NCI-H1105 (cell line): ENCODE data around the gene HOXB3.

Experiments
- DNase-seq: peaks from one replicate; lab custom pipeline; 2025; lab: John Stamatoyannopoulos, UW

The HOXB3 gene

GRCh38 chr17:48569674-48570324 is 20.2 kb downstream of the HOXB3 start:
- no peak for DNase-seq

- no peak for DNase-seq
Observed at GRCh38 chr17:48569240-48569582, 20.8 kb downstream of the HOXB3 start.

GRCh38 chr17:48568499-48569239 is 21.4 kb downstream of the HOXB3 start:
- no peak for DNase-seq

GRCh38 chr17:48567646-48568354 is 22.2 kb downstream of the HOXB3 start:
- no peak for DNase-seq

GRCh38 chr17:48567209-48567608 is 22.8 kb downstream of the HOXB3 start:
- DNase-seq, result no peak

- DNase-seq, result no peak
Observed at GRCh38 chr17:48566717-48567116, 23.3 kb downstream of the HOXB3 start.

- no peak for DNase-seq
Observed at GRCh38 chr17:48565925-48566710, 23.9 kb downstream of the HOXB3 start.

GRCh38 chr17:48565022-48565554 is 25.0 kb downstream of the HOXB3 start:
- DNase-seq, result no peak

GRCh38 chr17:48564188-48565021 is 25.6 kb downstream of the HOXB3 start:
- DNase-seq, result peak; percentile 35

GRCh38 chr17:48563867-48564187 is 26.2 kb downstream of the HOXB3 start:
- no peak for DNase-seq

- DNase-seq, result no peak
Observed at GRCh38 chr17:48563385-48563838, 26.6 kb downstream of the HOXB3 start.

GRCh38 chr17:48562934-48563333 is 27.1 kb downstream of the HOXB3 start:
- DNase-seq, result no peak

- no peak for DNase-seq
Observed at GRCh38 chr17:48561884-48562810, 27.9 kb downstream of the HOXB3 start.

- no peak for DNase-seq
Observed at GRCh38 chr17:48559840-48560817, 29.9 kb downstream of the HOXB3 start.

GRCh38 chr17:48559122-48559839 is 30.8 kb downstream of the HOXB3 start:
- DNase-seq, result no peak

- no peak for DNase-seq
Observed at GRCh38 chr17:48558831-48559121, 31.3 kb downstream of the HOXB3 start.

- no peak for DNase-seq
Observed at GRCh38 chr17:48558057-48558830, 31.8 kb downstream of the HOXB3 start.
